SKM-1 (cell line): ENCODE results near the gene ORAI1.
A peak's percentile ranks its signal among the peaks of the same experiment; 100 is the strongest.
"Not testable (repeated sequence)": the region's sequence is repeated elsewhere in the genome, so short reads cannot be mapped to it uniquely, and the experiment has no call there.

Experiments
- DNase-seq: peaks from one replicate; lab custom pipeline; 2025; ENCODE audit not compliant: unreplicated experiment; lab: John Stamatoyannopoulos, UW

The ORAI1 gene

DNA sequence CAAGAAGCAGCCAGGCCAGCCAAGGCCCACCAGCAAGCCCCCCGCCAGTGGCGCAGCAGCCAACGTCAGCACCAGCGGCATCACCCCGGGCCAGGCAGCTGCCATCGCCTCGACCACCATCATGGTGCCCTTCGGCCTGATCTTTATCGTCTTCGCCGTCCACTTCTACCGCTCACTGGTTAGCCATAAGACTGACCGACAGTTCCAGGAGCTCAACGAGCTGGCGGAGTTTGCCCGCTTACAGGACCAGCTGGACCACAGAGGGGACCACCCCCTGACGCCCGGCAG, 15.0 kb downstream of the ORAI1 start:
- no peak for DNase-seq

DNA sequence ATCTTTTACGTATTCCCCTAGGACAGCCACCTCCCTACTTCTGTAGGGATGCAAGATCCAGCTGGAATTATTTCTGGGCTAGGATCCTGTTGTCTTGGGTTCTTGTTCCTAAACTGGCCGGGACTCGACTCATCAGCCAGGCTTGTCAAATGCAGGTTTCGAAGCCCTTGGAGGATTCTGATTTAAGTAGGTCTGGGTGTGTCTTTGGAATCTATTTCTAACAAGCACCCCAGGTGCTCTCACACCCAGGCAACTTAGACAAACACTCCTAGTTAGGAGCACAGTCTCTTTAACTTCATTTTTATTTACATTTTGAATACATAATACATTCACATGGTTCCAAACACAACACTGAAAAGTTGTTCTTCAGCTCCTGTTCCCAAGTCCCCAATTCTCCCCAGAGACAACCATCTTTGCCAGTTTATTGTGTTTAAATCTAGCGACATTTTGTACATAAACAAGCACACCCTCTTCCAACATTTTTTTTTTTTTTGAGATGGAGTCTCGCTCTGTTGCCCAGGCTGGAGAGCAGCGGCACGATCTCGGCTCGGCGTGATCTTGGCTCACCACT, 22.2 kb downstream of the ORAI1 start:
- no peak for DNase-seq

DNA sequence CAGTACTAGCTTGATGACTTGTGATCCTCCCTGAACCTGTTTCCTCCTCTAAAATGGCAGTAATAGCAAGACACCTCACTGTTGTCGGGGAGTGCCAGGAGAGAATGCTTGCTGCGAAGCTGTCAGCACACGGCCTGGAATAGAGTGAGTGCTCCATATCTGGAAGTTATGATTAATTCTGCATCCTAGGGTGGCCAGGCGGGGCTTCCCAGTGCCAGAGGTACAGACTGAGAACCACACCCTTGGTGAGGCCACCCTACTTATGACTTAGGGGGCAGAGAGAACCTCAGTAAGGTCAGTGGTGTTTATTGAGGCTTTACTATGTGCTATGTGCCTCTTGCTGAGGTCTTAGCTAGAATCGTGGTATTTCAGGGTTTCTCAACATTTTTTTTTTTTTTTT, 23.0 kb downstream of the ORAI1 start:
- DNase-seq: no peak

DNA sequence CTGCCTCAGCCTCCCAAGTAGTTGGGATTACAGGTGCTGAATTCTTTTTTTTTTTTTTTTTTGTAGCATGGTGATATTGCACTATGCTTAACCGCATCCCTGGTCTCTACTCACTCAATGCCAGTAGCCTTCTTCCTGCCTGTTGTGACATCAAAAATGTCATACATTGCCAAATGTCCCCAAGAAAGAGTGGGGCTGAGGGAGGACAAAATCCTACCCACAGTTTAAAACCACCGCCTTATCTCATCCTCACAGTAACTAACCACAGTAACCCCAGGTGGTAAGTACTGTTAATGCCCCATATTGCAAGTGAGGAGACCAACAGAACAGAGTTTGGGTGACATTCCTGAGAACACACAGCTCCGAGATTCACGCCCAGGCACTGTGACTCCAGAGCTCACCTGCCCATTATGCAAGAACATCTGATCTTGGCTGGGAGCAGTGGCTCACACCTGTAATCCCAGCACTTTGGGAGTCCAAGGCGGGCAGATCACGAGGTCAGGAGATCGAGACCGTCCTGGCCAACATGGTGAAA, 23.6 kb downstream of the ORAI1 start:
- DNase-seq: peak; percentile 59

DNA sequence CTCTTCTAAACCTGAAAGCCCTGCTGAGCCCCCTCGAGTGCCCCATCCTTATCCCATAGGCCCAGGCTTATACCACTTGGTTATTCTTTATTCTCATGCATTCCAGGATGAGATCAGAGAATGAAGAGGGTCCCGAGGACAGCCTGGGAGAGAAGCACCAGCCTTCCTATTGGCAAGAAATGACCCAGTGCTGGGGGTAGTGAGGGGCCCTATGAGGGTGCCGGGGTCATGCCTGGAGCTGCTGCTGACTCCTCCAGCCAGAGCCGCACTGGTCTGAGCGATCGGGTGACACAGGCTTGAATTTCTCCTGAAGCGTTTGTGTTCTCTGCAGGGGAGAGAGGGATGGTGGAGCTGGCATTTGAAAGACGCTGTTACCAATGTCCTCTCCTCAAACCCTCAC, 25.0 kb downstream of the ORAI1 start:
- DNase-seq: no peak

DNA sequence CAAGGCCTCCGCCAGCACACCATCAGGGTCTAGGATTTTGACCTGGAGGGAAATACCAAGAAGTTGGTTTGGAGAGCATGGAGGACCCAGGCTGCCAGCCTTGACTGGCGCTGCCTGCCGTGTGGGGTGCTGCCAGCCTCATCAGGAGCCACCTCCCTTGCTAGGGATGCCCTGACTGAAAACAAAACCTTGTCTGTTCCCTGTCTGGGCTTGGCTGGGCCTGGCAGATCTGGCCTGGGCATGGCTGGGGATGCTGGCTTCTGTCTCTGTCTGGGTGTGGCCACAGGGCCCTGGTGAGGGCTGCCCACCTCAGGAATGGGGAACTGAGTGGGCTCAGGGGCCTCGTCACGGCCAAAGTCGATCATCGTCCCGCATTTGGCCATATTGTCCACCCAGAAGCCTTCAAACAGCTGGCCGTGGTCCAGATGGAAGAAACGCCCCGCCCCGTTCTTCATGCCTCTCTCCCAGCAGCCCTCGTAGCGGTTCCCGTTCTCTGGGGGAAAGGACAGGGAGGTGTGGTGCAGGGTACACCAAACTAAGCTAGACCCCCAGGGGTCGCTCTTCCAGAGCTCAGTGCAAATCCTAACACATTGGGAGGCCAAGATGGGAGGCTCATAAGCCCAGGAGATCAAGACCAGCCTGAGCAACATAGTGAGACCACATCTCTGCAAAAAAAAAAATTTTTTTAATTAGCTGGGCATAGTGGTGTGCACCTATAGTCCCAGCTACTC, 26.6 kb downstream of the ORAI1 start:
- DNase-seq: no peak

DNA sequence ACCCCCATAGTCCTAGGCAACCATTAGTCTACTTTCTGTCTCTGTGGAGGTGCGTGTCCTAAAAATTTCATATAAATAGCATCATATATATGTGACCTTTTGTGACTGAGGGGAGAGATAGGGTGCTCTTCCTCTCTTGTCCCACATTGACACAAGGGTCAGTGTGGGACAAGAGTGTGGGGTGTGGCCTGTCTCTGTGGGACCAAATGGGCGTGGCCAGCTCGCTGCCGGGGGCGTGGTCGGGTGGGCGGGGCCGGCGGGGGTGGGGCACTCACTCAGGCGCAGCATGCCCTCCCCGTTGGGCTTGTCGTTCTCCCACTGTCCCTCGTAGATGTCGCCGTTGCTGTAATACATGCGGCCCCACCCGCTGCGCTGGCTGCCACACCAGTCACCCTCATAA, 27.7 kb downstream of the ORAI1 start:
- DNase-seq: no peak

DNA sequence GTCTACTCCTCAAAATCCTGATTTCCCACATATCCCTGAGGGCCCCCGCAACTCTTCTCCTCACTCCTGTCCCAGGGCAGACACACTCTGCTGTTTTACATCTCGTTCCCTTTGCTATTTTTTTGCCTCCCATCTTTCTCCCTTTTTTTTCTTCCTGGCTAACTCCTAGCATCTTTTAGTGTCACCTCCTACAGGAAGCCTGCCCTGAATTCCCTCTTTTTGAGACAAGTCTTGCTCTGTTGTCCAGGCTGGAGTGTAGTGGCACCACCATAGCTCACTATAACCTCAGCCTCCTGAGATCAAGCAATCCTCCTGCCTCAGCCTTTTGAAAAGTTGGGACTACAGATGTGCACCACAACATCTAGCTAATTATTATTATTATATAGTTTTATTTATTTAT, 29.8 kb downstream of the ORAI1 start:
- DNase-seq: no peak

DNA sequence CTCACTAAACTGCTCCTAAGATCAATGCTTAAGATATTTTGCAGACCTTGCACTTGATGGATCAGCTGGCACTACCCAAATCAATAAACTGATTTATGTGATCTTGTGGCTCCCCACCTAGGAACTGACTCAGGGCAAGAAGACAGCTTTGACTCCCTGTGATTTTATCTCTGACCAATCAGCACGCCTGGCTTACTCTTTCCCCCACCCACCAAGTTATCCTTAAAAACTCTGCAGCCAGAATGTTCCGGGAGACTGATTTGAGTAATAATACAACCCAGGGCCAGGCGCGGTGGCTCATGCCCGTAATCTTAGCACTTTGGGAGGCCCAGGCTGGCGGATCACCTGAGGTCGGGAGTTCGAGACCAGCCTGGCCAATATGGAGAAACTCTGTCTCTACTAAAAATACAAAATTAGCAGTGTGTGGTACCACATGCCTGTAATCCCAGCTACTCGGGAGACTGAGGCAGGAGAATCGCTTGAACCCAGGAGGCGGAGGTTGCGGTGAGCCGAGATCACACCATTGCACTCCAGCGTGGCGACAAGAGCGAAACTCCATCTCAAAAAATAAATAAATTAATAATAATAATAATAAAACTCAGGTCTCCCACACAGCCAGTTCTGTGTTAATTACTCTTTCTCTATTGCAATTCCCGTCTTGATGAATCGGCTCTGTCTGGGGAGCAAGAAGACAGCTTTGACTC, 31.1 kb downstream of the ORAI1 start:
- DNase-seq: no peak

DNA sequence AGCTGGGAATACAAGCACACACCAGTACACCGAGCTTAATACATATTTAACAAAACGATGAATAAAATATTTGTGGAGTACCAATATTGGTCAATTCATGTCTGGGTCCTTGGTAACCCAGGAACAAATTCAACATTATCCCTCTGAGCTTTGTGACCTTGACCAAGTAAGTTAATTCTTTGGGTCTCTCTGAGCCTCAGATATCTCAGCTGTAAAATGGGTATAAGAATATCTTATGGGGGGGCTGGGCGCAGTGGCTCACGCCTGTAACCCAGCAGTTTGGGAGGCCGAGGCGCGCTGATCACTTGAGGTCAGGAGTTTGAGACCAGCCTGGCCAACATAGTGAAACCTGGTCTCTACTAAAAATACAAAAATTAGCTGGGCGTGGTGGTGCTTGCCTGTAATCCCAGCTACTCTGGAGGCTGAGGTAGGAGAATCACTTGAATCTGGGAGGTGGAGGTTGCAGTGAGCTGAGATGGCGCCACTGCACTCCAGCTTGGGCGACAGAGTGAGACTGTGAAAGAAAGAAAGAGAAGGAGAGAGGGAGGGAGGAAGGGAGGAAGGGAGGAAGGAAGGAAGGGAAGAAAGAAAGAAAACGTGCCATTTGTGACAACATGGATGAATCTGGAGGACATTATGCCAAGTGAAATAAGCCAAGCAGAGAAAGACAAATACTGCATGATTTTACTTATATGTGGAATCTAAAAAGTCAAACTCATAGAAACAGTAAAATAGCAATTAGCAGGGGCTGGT, 35.2 kb downstream of the ORAI1 start:
- DNase-seq: not testable (repeated sequence)

DNA sequence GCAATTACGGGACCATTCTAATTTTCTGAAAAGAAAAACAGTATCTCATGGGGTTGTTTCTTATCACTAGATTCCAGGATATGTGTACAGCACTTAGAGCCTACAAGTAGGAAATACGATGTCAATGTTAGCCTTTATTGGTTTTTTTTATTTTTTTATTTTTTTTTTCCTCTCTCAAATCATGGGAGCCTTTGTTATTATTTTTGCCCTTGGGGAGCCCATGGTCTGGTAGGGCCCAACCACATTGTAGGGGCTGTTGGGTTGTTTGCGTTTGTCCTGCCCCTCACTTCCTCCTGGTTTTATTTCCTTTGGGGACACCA, 37.2 kb downstream of the ORAI1 start:
- no peak for DNase-seq

DNA sequence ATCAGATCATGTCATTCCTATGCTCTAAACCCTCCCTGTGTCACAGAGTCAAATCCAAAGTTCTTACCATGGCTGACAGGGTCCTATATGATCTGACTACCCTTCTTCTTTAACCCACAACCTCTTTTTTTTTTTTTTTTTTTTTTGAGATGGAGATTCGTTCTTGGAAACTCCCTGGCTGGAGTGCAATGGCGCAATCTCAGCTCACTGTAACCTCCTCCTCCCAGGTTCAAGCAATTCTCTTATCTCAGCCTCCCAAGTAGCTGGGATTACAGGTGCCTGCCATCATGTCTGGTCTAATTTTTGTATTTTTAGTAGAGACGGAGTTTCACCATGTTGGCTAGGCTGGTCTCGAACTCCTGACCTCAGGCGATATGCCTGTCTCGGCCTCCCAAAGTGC, 40.5 kb downstream of the ORAI1 start:
- not testable (repeated sequence) for DNase-seq

DNA sequence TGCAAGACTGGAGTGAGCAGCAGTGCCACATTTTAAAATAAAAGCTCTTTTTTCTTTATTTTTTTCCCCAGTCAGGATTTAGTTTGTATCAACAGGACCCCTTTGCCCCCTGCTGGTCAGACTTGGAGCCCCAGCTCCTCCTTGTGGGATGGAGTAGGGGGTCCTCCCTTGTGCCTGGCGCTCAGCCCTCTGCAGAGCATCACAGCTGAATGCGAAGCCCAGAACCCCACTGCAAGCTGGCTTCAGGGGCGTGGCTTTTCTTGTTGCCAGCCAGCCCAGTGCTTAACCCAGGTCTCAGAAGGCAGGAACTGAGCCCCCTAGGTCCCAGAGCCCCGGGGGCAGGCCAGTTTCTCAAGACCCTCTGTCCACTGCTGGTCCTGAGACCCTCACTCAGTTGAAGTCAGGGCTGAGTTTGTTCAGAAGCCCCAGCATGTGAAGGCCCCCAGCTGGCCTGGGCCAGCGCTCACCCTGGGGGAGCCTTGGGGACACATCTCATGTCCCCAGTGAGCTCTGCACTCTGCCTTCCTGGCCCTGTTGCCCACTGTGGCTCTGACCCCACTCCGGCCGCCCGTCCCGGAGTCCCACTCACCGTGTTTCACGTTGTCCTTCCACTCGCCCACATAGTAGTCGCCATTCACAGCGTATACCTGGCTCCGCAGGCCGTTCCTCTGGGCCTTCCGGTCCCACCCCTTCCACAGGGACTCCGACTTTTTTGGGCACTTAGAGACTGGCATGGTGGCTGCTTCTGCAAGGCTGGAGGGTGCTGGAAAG, 42.6 kb downstream of the ORAI1 start:
- DNase-seq: no peak

DNA sequence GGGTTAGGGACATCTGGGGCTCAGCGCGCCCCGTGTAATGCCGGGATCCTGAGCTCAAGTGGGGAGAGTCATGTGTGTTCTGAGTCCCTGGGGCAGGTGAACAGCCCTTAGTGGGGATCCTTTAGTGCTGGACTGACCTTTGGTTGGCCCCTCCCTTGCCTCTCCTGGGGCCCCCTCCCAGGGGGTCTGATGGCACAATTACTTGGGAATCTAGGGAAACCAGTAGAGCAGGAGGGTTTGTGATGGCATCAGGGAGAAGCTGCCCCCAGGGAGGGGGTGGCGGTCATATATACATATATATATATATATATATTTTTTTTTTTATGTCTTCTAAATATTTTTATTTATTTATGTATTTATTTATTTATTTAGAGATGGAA, 43.2 kb downstream of the ORAI1 start, which contains the start of gene MORN3:
Gene MORN3 (minus strand): TSS at position 134 of the 380 bp plus-strand sequence. CDS start 171 bp downstream, outside the sequence.
- DNase-seq: no peak

DNA sequence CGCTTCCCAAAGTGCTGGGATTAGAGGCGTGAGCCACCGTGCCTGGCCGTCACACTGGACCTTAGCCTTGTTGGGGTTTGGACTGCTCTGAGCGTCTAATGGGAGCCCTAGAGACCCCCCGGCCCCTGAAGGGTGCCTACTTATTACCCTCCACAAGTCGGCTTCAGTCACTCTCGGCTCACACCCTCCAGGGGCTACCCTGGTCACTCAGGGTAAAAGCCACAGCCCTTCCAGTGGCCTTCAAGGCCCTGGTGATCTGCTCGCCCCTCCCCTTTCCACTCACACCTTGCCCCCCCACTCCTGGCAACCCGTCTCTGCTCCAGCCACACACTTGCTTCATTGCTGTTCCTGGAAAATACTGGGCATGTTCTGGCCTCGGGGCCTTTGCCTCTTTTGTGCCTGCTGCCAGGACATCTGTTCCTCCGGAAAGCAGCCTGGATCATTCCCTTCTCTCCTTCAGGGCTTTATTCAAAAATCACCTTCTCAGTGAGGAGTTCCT, 46.7 kb downstream of the ORAI1 start:
- DNase-seq: no peak

DNA sequence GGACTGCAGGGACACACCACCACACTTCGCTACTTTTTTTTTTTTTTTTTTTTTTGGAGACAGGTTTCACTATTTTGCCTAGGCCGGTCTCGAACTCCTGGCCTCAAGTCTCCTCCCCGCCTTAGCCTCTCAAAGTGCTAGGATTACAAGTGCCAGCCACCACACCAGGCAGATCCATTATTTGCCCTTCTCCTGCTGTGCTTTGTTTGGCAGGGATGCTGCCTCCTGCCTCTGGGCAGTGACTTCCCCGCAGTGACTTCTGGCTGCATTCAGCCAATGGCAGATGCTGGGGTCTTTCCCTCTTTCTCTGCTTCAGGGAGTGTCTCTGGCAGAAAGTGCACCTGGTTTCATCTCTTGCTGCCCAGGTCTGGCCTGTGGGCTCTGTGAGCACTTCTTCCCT, 49.9 kb downstream of the ORAI1 start:
- DNase-seq: no peak

DNA sequence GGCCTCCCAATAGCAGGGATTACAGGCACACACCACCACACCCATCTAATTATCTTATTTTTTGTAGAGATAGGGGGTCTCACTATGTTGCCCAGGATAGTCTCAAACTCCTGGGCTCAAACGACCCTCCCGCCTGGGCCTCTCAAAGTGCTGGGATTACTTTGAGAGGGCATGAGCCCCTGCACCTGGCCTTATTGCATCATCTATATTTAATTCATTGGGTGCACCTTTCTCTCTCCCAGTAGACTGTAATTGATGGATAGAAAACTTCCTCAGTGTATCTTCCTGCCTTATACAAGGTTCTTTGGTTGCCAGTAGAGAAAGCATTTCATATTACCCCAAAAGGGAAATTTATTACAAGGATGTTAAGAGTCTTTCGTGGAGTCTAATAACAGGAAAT, 52.0 kb downstream of the ORAI1 start:
- DNase-seq: no peak

DNA sequence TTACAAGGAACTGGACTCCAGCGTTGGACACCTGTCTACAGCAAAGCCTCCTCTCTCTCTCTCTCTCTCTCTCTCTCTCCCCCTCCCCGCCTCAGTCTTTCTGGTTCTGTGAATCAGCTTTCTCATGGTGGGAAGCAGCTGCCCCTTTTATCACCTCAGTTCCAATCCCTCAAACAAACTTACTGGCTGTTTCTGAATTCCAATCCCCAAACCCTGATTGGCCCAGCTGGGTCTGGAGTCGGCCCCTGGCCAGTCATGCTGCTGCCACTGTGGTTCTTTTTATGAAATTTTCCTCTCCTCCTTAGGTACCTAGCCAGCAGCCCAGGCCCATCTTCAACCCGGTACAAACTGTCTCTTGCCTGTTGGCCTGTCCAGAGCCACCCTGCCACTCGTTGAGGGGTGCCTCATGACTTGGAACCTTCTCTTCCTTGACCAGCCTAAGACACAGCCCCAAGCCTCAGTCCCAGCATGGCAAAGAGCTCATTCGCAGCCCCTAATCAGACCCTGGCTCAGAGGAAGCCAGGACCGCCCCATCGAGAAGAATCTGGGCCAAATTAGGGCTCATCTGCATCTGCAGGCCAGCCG, 52.5 kb downstream of the ORAI1 start:
- DNase-seq: no peak

DNA sequence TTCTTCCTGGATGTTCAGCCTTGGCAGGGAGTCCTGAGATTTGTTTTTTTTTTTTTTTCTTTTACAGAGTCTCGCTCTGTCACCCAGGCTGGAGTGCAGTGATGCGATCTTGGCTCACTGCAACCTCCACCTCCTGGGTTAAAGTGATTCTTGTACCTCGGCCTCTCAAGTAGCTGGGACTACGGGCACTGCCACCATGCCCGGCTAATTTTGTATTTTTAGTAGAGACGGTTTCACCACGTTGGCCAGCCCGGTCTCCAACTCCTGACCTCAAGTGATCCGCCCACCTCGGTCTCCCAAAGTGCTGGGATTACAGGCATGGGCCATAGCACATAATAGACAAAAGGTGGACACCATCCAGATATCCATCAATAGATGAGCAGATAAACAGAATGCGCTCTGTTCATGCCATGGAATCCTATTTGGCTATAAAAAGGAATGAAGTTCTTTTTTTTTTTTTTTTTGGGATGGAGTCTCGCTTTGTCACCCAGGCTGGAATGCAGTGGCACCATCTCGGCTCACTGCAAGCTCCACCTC, 53.4 kb downstream of the ORAI1 start:
- DNase-seq: not testable (repeated sequence)

DNA sequence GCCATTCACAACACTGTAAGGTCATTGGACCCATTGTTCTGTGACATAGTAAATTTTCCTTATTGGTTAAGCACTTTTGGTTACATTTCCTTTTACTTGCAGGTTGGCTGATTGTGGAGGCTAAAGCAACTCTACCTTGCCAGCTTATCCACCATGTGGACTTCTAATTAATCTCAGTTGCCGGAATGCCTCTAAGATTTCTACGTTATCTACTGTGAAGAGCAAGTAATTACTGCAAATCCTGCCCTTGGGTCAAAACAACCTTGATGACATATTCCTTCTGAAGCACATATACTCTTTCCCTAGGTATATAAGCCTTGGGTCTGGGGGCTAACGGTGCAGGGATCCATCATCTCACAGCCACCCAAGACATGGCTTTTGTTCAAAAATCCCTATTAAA, 62.6 kb downstream of the ORAI1 start:
- no peak for DNase-seq
